GM19193 (cell line): Measurements from ENCODE around the gene TBC1D4.

Experiments used
- POLR2A ChIP-seq: IDR thresholded peaks from 4 replicates; pipeline ENCODE4 v1.6.1; 2011; ENCODE audit not compliant: insufficient read depth, insufficient read length; ENCODE audit errors: extremely low read depth

TBC1D4 gene

GRCh38 chr13:75398072-75398471 lies 83.9 kb downstream of the TBC1D4 start:
- no peak for TF ChIP-seq POLR2A

- TF ChIP-seq POLR2A, result no peak
Measured at GRCh38 chr13:75395901-75396300, 86.1 kb downstream of the TBC1D4 start.

- no peak for TF ChIP-seq POLR2A
Measured at GRCh38 chr13:75395066-75395465, 86.9 kb downstream of the TBC1D4 start.

GRCh38 chr13:75393839-75394520 lies 88.0 kb downstream of the TBC1D4 start:
- no peak for TF ChIP-seq POLR2A

- TF ChIP-seq POLR2A, result no peak
Measured at GRCh38 chr13:75391432-75392100, 90.4 kb downstream of the TBC1D4 start.

GRCh38 chr13:75390229-75390628 lies 91.7 kb downstream of the TBC1D4 start:
- no peak for TF ChIP-seq POLR2A

- no peak for TF ChIP-seq POLR2A
Measured at GRCh38 chr13:75385708-75386083, 96.3 kb downstream of the TBC1D4 start.

GRCh38 chr13:75384879-75385707 lies 96.9 kb downstream of the TBC1D4 start:
- no peak for TF ChIP-seq POLR2A

- TF ChIP-seq POLR2A, result no peak
Measured at GRCh38 chr13:75383064-75383715, 98.8 kb downstream of the TBC1D4 start.

- TF ChIP-seq POLR2A, result no peak
Measured at GRCh38 chr13:75378301-75378700, 103.7 kb downstream of the TBC1D4 start.

- no peak for TF ChIP-seq POLR2A
Measured at GRCh38 chr13:75376792-75377402, 105.1 kb downstream of the TBC1D4 start.

- no peak for TF ChIP-seq POLR2A
Measured at GRCh38 chr13:75375329-75375728, 106.6 kb downstream of the TBC1D4 start.

GRCh38 chr13:75373988-75374387 lies 108.0 kb downstream of the TBC1D4 start:
- TF ChIP-seq POLR2A, result no peak

GRCh38 chr13:75372923-75373841 lies 108.8 kb downstream of the TBC1D4 start:
- no peak for TF ChIP-seq POLR2A

GRCh38 chr13:75372517-75372916 lies 109.5 kb downstream of the TBC1D4 start:
- TF ChIP-seq POLR2A, result no peak

GRCh38 chr13:75371203-75371602 lies 110.8 kb downstream of the TBC1D4 start:
- no peak for TF ChIP-seq POLR2A
